B cell (primary cell): ENCODE data around the gene ENDOV.

Source experiments
- CTCF ChIP-seq: fragments of 200-600 bp; IDR thresholded peaks from one replicate; pipeline ENCODE4 v1.8.0; 2022; ENCODE audit warnings: antibody characterized with exemption, mild to moderate bottlenecking
- EZH2 ChIP-seq: IDR thresholded peaks from 2 replicates; pipeline ENCODE4 v1.6.1; 2012; ENCODE audit warnings: borderline replicate concordance, low read depth, mild to moderate bottlenecking, moderate library complexity, low read length; ENCODE audit not compliant: insufficient read depth, poor library complexity, severe bottlenecking

GRCh38 chr17:80429356-80430275 is 14.6 kb downstream of the ENDOV start:
- TF ChIP-seq CTCF (no peak), EZH2 (no peak)
